GM12864 (cell line): ENCODE data around the gene PEX5.
"Not testable (repeated sequence)": the region's sequence is repeated elsewhere in the genome, so short reads cannot be mapped to it uniquely, and the experiment has no call there.

Experiments
- DNase-seq: peaks from one replicate; pipeline ENCODE4 v3.0.0-alpha.2; 2011; ENCODE audit warnings: low read depth
- H3K4me3 ChIP-seq: 2 replicates; pipeline ENCODE4 v1.5.1; 2011; ENCODE audit warnings: mild to moderate bottlenecking, low read depth, low read length, control low read depth
- CTCF ChIP-seq: IDR thresholded peaks from 2 replicates; pipeline ENCODE4 v1.5.1; 2011; ENCODE audit warnings: low read depth, mild to moderate bottlenecking, moderate library complexity, low read length, control low read depth, inconsistent platforms; ENCODE audit errors: missing control alignments

The PEX5 gene

DNA sequence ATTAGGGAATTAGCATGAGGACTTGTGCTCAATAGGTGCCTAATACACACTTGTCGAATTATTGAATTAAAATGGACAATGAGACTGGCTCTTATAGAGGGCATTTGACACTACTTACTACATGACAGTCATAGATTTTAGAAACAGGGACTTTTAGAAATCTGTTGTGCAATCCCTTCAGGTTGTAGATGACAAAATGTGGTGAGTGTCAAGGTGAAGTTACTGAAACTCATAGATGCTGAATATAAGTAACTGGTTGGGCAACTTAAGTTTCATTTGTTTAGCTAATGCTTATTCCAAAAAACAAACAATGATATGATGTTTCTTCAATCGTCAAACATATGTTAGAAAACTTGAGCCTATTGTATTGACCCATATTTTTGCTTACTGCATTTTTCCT lies 12.9 kb upstream of the PEX5 start:
- no peak for TF ChIP-seq CTCF
- DNase-seq = no peak

GRCh38 chr12:7178481-7178880 lies 11.0 kb upstream of the PEX5 start:
- H3K4me3 ChIP-seq = no peak overlapping the region

More for the DNA sequence above, 12.9 kb upstream of the PEX5 start:
- H3K4me3 ChIP-seq = no peak overlapping the region

DNA sequence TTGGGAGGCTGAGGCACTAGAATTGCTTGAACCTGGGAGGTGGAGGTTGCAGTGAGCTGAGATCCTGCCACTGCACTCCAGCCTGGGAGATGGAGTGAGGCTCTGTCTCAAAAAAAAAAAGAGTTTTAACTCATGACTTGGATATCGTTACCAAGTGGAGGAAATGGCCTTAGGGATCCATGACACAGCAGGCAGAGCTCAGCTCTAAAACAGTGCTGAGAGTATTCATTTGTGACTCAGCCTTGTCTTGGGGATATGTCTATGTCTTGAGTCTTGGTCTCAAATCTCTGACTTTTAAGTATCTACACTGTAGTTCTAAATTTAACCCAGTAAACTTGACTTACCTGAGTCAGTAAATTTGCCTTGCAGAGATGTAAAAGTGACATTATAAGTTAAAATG lies 8.8 kb upstream of the PEX5 start:
- TF ChIP-seq CTCF = no peak
- no peak overlapping the region for H3K4me3 ChIP-seq
- DNase-seq = no peak

More at GRCh38 chr12:7178481-7178880, 11.0 kb upstream of the PEX5 start:
- TF ChIP-seq CTCF = no peak
- no peak for DNase-seq

DNA sequence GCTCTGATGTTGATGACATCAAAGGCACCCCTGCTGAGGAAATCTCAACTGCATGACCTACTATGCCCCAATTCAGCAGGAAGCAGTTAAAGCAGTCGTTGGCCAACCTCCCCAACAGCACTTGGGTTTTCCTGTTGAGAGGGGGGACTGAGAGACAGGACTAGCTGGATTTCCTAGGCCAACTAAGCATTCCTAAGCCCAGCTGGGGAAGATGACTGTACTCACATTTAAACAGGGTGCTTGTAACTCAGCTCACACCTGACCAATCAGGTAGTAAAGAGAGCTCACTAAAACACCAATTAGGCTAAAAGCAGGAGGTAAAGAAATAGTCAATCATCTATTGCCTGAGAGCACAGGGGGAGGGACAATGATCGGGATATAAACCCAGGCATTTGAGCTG lies 3.4 kb upstream of the PEX5 start:
- H3K4me3 ChIP-seq, DNase-seq: not testable (repeated sequence)

GRCh38 chr12:7188562-7189397 lies 706 bp upstream of the PEX5 start:
- TF ChIP-seq CTCF = peak; percentile 72

DNA sequence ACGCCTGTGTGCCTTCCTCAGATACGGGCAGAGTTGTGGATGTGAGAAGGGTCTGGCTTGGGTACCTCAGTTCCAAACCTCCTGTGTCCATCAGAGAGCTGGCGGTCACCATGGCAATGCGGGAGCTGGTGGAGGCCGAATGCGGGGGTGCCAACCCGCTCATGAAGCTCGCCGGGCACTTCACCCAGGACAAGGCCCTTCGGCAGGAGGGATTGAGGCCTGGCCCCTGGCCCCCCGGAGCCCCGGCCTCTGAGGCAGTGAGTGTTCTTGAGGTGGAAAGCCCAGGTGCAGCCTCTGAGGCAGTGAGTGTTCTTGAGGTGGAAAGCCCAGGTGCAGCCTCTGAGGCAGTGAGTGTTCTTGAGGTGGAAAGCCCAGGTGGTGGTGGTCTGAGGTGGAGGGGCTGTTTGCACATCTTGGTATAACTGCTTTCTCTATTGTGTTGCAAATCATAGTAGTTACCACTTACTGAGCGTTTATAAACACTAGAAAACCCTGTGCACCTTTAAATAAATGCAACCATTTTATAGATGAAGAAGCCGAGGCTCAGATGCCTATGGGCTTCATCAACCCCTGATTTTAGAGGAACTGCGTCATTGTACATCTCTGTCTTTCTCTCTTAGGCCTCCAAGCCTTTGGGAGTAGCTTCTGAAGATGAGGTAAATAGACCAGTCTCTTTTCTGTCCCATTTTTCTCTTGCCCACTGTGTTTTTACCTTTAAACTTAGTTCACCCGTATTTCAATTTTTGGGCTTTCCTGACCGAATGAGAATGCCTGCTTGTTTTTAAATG lies 976 bp downstream of the PEX5 start:
- TF ChIP-seq CTCF = no peak
- DNase-seq = no peak
- peak overlapping the region; percentile 82 for H3K4me3 ChIP-seq

More at GRCh38 chr12:7188562-7189397, 706 bp upstream of the PEX5 start:
- DNase-seq = peak; percentile 16
- H3K4me3 ChIP-seq = peak overlapping the region; percentile 82

- H3K4me3 ChIP-seq = no peak overlapping the region
- DNase-seq = no peak
- no peak for TF ChIP-seq CTCF
Measured at GRCh38 chr12:7193674-7194073, 4.2 kb downstream of the PEX5 start.
